A673 (cell line): ENCODE measurements around the gene FGF12. TPM values are rescaled to one million over a fixed set of nuclear protein-coding genes. Genes with fewer than 3 reads are reported as not detected.

Experiments
- BruUV-seq: library from RNA; stranded (reverse); fragments of 400-500 nt; replicated peaks from 2 replicates; lab custom pipeline; 2021; lab: Mats Ljungman, UMichigan
- CTCF ChIA-PET: fragments of 300-600 bp; sonication (Branson Sonifier 250); formaldehyde crosslinking; loops from one replicate; lab custom pipeline; 2022; ENCODE audit warnings: antibody characterized with exemption; lab: Charles Lee
- POLR2A ChIA-PET: fragments of 300-600 bp; sonication (Branson Sonifier 250); formaldehyde crosslinking; loops from one replicate; lab custom pipeline; 2022; ENCODE audit warnings: antibody characterized with exemption; ENCODE audit not compliant: low non-redundant PET; lab: Charles Lee
- DNase-seq: peaks from one replicate; pipeline ENCODE4 v3.0.0-alpha.2; 2015; ENCODE audit warnings: low spot score
- H3K27ac ChIP-seq: fragments of 200-600 bp; sonication (generic); 2 replicates; pipeline ENCODE4 v1.5.1; 2016; ENCODE audit warnings: mixed run types, low read depth, mild to moderate bottlenecking, mixed read lengths, antibody characterized with exemption, low read length; ENCODE audit not compliant: poor library complexity, severe bottlenecking
- H3K27me3 ChIP-seq: fragments of 200-600 bp; sonication (generic); replicated peaks from 2 replicates; pipeline ENCODE4 v1.6.1; 2017; ENCODE audit warnings: mixed run types, low read depth, mild to moderate bottlenecking, mixed read lengths, antibody characterized with exemption, low read length; ENCODE audit not compliant: insufficient read depth, poor library complexity
- H3K36me3 ChIP-seq: fragments of 200-600 bp; sonication (generic); 2 replicates; pipeline ENCODE4 v1.6.1; 2016; ENCODE audit warnings: mixed run types, mild to moderate bottlenecking, mixed read lengths, antibody characterized with exemption, low read length; ENCODE audit not compliant: insufficient read depth, poor library complexity, severe bottlenecking
- H3K4me1 ChIP-seq: fragments of 200-600 bp; sonication (generic); 2 replicates; pipeline ENCODE4 v1.6.1; 2017; ENCODE audit warnings: mixed run types, mild to moderate bottlenecking, mixed read lengths, antibody characterized with exemption, low read length; ENCODE audit not compliant: insufficient read depth, poor library complexity, severe bottlenecking
- H3K4me3 ChIP-seq: fragments of 200-600 bp; sonication (generic); 2 replicates; pipeline ENCODE4 v1.5.1; 2016; ENCODE audit warnings: low read depth, mixed run types, mild to moderate bottlenecking, mixed read lengths, low read length; ENCODE audit not compliant: poor library complexity, severe bottlenecking
- H3K9me3 ChIP-seq: fragments of 200-600 bp; sonication (generic); 2 replicates; pipeline ENCODE4 v1.6.1; 2016; ENCODE audit warnings: mixed run types, low read depth, mild to moderate bottlenecking, mixed read lengths, antibody characterized with exemption, low read length; ENCODE audit not compliant: poor library complexity, severe bottlenecking
- CTCF ChIP-seq: fragments of 300-800, 200-600 bp; sonication (generic); conservative IDR thresholded peaks from 2 replicates; pipeline ENCODE4 v1.5.1; 2017; ENCODE audit warnings: low read depth, mild to moderate bottlenecking, antibody characterized with exemption, low read length, moderate library complexity, mixed read lengths
- EZH2 ChIP-seq: fragments of 200-600 bp; sonication (generic); IDR thresholded peaks from 2 replicates; pipeline ENCODE4 v1.6.1; 2017; ENCODE audit warnings: borderline replicate concordance, low read depth, mild to moderate bottlenecking, mixed read lengths, antibody characterized with exemption, low read length; ENCODE audit not compliant: poor library complexity, severe bottlenecking
- intact Hi-C: fragments of 100-400 bp; cut with micrococcal nuclease; formaldehyde crosslinking; loops from one replicate; pipeline ENCODE4 v1.10.0; 2022; ENCODE audit not compliant: unreplicated experiment
- total RNA-seq: library from RNA; stranded (reverse); gene quantifications from 2 replicates; pipeline ENCODE4 v1.2.3, GENCODE V29; 2021

FGF12 gene
- total RNA-seq, 1 experiment from 2014 or later = 2.3 TPM

DNA sequence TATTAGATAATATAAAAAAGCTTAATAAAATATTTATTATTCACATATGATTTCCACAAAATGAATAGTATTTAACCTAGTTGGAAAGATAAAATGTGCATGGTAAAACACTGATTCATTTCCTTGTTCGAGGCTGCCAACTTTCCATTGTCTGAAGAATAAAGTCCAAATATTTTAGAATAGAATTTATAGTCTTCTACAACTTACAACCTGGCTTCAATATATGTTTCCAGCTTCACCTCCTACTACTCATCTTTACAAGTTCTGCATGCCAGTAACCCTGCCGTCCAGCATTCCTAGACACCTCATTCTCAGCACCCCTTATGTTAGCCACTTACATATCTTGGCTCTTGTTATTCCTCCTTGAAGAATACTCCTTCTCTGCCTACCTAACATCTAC, 244.5 kb downstream of the FGF12 start:
- Histone ChIP-seq H3K4me3 (no peak overlapping the region), H3K9me3 (no peaks in the 10 kb centered on the region), H3K4me1 (no peaks in the 10 kb centered on the region), H3K36me3 (no peaks in the 10 kb centered on the region), H3K27ac (no peak overlapping the region), H3K27me3 (no peaks in the 10 kb centered on the region)
- CTCF ChIA-PET = no interaction called here
- no TSS peak for BruUV-seq
- no peak for TF ChIP-seq CTCF
- TF ChIP-seq EZH2 = no peak
- no peak for DNase-seq
- intact Hi-C loops = no loop called here
- POLR2A ChIA-PET = no interaction called here

- DNase-seq = no peak
- ChIA-PET POLR2A (no interaction called here), CTCF (no interaction called here)
- no peaks in the 10 kb centered on the region for H3K4me1 ChIP-seq
- H3K27me3 ChIP-seq = no peaks in the 10 kb centered on the region
- no peak overlapping the region for H3K4me3 ChIP-seq
- H3K27ac ChIP-seq = no peak overlapping the region
- no TSS peak for BruUV-seq
- intact Hi-C loops = no loop called here
- TF ChIP-seq CTCF (no peak), EZH2 (no peak)
- no peaks in the 10 kb centered on the region for H3K9me3 ChIP-seq
- H3K36me3 ChIP-seq = no peaks in the 10 kb centered on the region
These were observed 244.9 kb downstream of the FGF12 start for GRCh38 chr3:192482391-192482790.

- Histone ChIP-seq H3K27me3 (no peaks in the 10 kb centered on the region), H3K4me3 (no peak overlapping the region), H3K27ac (no peak overlapping the region), H3K36me3 (no peaks in the 10 kb centered on the region), H3K4me1 (no peaks in the 10 kb centered on the region), H3K9me3 (no peaks in the 10 kb centered on the region)
- TF ChIP-seq EZH2 (no peak), CTCF (no peak)
- POLR2A ChIA-PET = no interaction called here
- no TSS peak for BruUV-seq
- peak; percentile 58 for DNase-seq
- CTCF ChIA-PET = no interaction called here
- intact Hi-C loops = no loop called here
These were observed 245.7 kb downstream of the FGF12 start for GRCh38 chr3:192481638-192482037.
